CD4-positive, alpha-beta T cell treated with Interleukin-21 for 1 hour (primary cell): ENCODE data around the gene LDLRAD4.
A peak's percentile ranks its signal among the peaks of the same experiment; 100 is the strongest.

Experiments
- DNase-seq: peaks from one replicate; pipeline ENCODE4 v3.0.0-alpha.2; 2020

Gene LDLRAD4

GRCh38 chr18:13585379-13586153, 367.0 kb downstream of the LDLRAD4 start:
- DNase-seq, result no peak

DNA sequence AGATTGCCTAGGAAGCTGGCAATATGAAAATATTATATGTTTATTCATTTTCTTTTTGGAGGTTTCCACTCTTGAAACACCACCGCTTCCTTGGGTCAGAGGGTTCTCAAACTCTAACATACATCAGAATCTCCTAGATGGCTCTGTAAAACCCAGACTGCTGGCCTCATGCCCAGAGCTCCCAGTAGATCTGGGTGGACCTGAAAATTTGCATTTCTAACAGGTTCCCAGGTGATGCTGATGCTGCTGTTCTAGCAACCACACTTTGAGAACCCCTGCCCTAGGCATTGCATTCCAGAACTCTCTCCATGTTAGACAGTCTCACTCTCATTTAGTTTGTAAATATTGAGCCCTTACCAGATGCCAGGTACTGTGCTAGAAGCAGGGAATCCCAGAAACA, 368.4 kb downstream of the LDLRAD4 start:
- no peak for DNase-seq

- no peak for DNase-seq
Measured at GRCh38 chr18:13587477-13587876, 368.9 kb downstream of the LDLRAD4 start.

DNA sequence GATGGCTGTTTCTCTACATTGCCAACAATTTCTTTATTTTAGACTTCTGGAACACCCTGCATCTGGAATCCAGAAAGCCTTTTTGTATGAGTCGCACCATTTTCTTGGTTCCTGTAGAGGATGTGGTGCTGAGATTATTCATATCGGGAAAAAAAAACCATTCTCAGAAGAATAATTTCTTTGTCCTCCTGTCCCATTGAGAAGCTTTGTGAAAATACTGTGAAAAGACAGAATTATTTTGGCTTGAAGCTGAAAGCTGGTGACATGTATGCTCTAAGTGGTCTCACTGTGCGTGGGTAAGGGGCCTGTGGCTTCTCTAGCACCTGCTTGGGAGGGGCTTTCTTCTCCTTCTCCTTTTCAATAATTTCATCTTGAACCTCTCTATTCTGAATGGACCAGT, 369.4 kb downstream of the LDLRAD4 start:
- no peak for DNase-seq

DNA sequence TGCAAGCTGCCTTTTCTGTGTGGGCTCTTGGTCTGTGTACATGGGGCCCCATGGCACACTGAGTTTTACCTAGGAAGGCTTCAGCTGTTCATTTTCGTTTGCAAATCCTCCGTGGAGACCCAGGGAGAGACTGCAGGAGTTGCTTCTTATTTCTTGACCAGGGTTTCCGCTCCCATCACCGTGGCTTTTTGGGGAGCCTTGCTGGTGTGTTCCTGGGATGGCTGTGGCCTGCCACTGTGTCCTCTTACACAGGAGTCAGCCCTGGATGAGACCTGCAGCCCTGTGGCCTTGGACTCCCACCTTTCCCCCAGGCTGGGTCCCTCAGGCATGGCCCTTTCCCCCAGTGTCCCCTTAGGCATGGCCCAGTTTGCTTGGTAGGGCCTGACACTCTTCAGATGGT, 370.8 kb downstream of the LDLRAD4 start:
- no peak for DNase-seq

DNA sequence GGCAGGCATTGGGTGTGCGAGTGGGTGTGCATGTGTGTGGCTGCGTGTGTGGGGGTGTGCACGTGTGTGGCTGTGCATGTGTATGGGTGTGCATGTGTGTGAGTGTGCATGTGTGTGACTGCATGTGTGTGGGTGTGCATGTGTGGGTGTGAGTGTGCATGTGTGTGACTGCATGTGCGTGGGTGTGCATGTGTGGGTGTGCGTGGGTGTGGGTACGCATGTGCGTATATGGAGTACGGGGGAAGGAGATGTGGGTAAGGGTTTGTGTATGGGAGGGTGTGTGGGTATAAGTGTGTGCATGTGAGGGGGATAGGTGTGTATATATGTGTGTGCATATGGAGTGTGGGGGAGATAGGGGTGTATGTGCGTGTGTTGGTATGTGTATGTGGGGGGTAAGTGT, 371.4 kb downstream of the LDLRAD4 start:
- DNase-seq, result no peak

DNA sequence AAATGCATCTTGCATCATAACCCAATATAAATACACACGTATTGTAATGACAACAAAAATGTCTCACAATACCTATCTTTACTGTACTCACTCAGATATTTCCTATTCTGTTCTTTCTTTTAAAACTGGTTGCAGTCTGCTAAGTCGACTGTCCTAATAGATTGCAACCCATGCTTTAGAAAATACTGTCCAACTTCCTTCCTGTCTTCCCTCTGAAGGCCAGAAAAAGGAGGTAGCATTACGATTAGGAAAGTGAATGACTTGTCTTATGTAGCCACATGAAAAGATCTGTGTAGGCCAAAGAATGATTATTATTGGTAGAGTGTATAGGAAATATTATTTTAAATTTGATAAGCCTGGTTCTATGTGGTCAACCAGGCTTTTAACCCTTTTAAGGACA, 373.7 kb downstream of the LDLRAD4 start:
- DNase-seq, result no peak

GRCh38 chr18:13594551-13594950, 376.0 kb downstream of the LDLRAD4 start:
- DNase-seq, result no peak

- no peak for DNase-seq
Measured at GRCh38 chr18:13597068-13597467, 378.5 kb downstream of the LDLRAD4 start.

DNA sequence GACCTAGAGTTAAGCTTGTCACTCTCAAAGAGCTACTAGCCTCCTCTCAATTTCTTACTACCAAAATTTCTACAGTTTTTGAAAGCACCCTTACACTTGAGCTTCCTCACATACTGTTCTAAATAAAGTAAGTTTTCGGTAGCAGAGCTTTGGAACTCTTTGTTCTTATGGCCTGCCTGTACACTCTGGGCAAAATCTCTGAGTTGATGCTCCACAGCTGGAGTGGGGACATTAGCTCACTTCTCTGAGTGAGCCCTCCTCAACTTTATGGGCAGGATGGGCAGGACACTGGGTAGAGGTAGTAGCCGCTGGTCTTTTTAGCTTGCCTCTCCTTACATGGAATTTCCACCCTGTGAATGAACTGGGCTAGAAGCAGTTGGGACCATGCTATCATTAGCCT, 380.0 kb downstream of the LDLRAD4 start:
- DNase-seq, result no peak

DNA sequence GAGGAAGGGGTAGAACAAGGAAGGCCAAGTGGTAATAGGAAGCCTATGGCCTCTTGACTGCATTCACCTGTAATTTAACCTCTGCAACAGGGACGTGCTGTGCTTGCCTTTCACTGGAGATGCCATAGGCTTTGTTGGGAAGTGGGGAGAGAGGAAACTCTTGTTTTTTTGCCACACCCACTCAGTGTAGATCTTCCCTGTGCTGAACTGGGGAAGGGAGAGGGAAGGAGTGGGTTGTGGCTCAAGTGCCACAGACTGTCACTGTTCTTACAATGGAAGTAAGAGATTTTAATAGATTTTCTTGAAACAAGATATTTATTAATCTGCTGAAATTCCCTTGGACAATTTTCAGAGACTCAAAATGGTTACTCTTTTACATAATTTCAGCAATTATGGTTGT, 380.5 kb downstream of the LDLRAD4 start:
- DNase-seq, result no peak

- DNase-seq, result no peak
Measured at GRCh38 chr18:13603304-13604019, 384.9 kb downstream of the LDLRAD4 start.

- no peak for DNase-seq
Measured at GRCh38 chr18:13604786-13605185, 386.2 kb downstream of the LDLRAD4 start.

- DNase-seq, result no peak
Measured at GRCh38 chr18:13605477-13605876, 386.9 kb downstream of the LDLRAD4 start.

DNA sequence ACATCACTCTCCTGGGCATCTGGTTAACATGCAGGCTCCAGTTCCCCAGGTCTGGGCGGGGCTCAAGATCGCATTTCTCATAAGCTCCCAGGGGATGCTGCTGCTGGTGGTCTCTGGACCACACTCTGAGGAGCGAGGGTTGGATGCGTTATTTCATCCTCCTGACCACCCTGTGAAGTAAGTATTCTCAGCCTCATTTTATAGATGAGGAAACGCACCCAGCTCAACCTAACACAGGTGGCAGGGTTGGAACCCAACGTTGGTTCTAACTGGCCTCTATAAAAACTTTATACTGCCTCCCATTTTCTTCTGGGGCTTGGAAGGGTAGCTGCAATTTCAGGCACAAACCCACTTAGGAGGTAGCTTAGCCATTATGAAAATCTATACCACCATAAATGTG, 387.3 kb downstream of the LDLRAD4 start:
- DNase-seq, result no peak

GRCh38 chr18:13606604-13607254, 388.2 kb downstream of the LDLRAD4 start:
- no peak for DNase-seq

- peak; percentile 54 for DNase-seq
Measured at GRCh38 chr18:13608024-13608562, 389.5 kb downstream of the LDLRAD4 start.

GRCh38 chr18:13608791-13609532, 390.4 kb downstream of the LDLRAD4 start:
- DNase-seq, result peak; percentile 37

- DNase-seq, result no peak
Measured at GRCh38 chr18:13610555-13611141, 392.1 kb downstream of the LDLRAD4 start.

DNA sequence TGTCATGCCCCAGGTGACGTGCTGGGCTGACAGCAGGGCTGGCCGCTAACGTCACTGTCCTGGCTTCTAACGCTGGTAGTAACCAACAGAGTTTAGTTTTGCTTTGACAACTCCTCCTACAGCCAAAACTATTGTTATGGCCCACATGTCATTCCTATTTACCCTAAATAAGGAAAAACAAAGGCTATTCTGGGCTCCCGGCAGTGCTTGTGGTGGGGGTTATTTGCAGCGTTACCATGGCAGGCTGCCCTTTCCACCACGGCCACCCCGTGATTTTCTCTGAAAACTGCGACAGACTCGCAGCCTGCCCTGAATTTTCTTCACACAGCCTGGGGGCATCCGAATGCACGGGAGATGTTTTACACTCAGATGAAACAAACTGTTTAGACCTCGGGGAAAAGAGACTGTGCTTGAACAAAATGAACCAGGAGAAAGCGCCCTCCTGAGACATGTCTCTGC, 392.6 kb downstream of the LDLRAD4 start:
- DNase-seq, result peak; percentile 64

DNA sequence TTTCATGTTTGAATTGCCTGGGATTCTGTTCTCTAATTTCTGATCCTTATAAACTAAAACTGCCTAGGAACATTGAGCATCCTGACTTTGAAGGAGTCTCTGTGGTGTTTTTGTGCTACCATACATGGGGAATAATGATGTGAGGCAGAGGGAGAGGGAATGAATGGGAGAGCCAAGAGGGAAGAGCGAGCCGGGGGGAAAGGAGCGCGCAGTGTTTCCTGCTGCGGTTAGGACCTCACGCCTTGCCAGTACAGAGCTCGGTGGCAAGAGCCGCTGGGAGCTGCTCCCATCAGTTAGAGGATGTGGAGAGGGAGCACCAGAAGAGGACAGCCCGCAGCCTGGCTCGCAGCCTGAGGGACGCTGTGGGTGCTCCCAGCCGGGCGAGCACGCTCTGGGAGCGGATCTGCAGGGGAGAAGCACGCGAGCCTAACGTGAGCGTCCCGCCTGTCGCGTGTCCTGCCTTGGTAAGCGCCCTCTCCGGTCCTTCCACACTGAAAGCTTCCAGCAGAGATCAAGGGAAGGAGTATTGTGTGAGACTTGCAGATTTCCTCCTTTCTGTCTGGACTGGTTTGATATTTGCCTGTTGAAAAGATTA, 393.1 kb downstream of the LDLRAD4 start:
- no peak for DNase-seq
